ENCODE results near the gene CD46. TPM values are rescaled to one million over a fixed set of nuclear protein-coding genes. Genes with fewer than 3 reads are reported as not detected.

The CD46 gene
- total and polyA plus RNA-seq, 10 of the 15 experiments (the other 5 are each of a cell fraction or from before 2014, with no cell fraction given): 61.1 to 198 (median 81.4) TPM

DNA sequence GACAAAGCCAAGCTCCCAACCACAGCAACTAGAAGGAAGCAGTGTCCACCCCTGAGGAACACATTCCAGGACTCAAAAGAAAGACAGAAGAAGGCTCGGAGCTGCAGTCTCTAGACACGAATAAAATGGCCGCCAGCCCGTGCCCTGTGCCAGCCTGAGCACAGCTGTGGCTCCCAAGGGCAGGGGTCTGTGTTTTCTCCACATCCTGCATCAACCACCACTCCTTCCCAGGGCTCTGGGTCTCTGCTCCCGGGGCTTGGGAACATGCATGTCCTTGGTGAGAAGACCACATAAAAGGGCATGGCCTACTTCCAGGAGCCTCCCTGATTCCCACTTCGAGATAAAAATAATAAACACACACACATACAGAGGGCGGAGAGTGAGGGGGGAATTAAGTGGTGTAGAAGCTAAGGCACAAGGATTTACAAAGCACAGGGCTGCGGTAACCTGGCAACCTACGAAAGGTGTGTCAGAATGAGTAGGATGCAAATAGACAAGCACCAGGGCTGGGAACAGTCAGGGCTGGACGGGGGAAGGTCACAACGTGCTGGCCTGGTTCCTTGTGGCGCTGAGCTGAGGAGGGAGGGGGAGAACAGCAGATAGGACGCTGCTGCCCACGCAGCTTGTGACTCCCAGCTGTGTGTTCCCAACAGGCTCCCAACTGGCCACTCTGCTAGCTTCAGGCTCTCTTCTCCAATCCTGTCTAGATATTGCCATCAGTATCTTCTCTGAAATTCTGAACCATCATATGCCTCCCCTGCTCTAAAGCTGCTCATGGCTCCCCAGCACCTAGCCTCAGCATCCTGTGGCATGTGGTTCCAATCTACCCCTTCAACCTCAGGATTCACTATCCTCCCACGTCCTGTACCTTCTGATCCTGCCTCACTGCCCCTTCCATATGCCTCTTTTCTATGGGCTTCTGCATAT is 86.6 kb downstream of the CD46 start:
- ChIA-PET RAD21 (ENCODE audit: unreplicated experiment) (no interaction called here), CTCF (interaction anchor here (1.0 to 26.0 kb wide), 5 partner anchors 8 to 49 kb away, joined by 3 to 821 read pairs (median 4); no protein-coding TSS in a partner anchor), SMC1A (ENCODE audit: uncharacterized antibody, unreplicated experiment) (interaction anchor here (0.9 to 2.6 kb wide), 6 partner anchors 9 to 30 kb away, joined by 3 to 11 read pairs (median 4); no protein-coding TSS in a partner anchor), POLR2A (interaction anchor here (0.9 to 1.1 kb wide), 2 partner anchors 8 to 9 kb away, joined by 4 read pairs; no protein-coding TSS in a partner anchor)
- WGBS (ENCODE audit: insufficient coverage, insufficient replicate concordance, low lambda C conversion rate, missing lambda C conversion rate): 92% methylated on average over 15 of the region's 15 CpGs
- FAIRE-seq (no peak), DNase-seq (ENCODE audit: low read depth, low spot score) (no peak), ATAC-seq (no peak)
- no peak overlapping the region for H3K4me2 ChIP-seq (ENCODE audit: control insufficient read depth, insufficient read depth)
- no peak overlapping the region for H3K4me3 ChIP-seq
- no peaks in the 10 kb centered on the region; the same call in 2 of the 3 replicates for H3K9me3 ChIP-seq (replicated peaks; ENCODE audit: control insufficient read depth, insufficient read depth, low read length)
- peaks cover 8% of the 10 kb centered on the region for H3K4me1 ChIP-seq (ENCODE audit: control insufficient read depth, insufficient read depth, low read length)
- no peaks in the 10 kb centered on the region; the same call in 1 of the 2 replicates for H4K20me1 ChIP-seq (ENCODE audit: control insufficient read depth, insufficient read depth)
- no peaks in the 10 kb centered on the region for H3K27me3 ChIP-seq (replicated peaks in 1 of 2; ENCODE audit: control insufficient read depth in 2 of 2, insufficient read depth in 2 of 2, low read length in 1 of 2)
- in situ Hi-C loops (cut with MboI) (no loop called here), intact Hi-C loops (cut with micrococcal nuclease; ENCODE audit: unreplicated experiment) (no loop called here)
- no TSS peak for BruUV-seq (replicated peaks)
- H2AFZ ChIP-seq (ENCODE audit: control insufficient read depth, low read depth, low read length): no peak overlapping the region
- no peak overlapping the region for H3K9ac ChIP-seq (ENCODE audit: control insufficient read depth, insufficient read depth, low read length)
- peaks cover 0 to 6% of the 10 kb centered on the region in 2 experiments; a peak in 2 of 4 replicates for H3K36me3 ChIP-seq (ENCODE audit: control insufficient read depth in 2 of 2, insufficient read depth in 2 of 2, low read length in 1 of 2)
- H3K27ac ChIP-seq (ENCODE audit: control insufficient read depth, insufficient read depth): no peak overlapping the region
- H3K79me2 ChIP-seq (ENCODE audit: control insufficient read depth, insufficient read depth, low read length): no peaks in the 10 kb centered on the region; the same call in 1 of the 2 replicates
- TF ChIP-seq, protein P1, sequence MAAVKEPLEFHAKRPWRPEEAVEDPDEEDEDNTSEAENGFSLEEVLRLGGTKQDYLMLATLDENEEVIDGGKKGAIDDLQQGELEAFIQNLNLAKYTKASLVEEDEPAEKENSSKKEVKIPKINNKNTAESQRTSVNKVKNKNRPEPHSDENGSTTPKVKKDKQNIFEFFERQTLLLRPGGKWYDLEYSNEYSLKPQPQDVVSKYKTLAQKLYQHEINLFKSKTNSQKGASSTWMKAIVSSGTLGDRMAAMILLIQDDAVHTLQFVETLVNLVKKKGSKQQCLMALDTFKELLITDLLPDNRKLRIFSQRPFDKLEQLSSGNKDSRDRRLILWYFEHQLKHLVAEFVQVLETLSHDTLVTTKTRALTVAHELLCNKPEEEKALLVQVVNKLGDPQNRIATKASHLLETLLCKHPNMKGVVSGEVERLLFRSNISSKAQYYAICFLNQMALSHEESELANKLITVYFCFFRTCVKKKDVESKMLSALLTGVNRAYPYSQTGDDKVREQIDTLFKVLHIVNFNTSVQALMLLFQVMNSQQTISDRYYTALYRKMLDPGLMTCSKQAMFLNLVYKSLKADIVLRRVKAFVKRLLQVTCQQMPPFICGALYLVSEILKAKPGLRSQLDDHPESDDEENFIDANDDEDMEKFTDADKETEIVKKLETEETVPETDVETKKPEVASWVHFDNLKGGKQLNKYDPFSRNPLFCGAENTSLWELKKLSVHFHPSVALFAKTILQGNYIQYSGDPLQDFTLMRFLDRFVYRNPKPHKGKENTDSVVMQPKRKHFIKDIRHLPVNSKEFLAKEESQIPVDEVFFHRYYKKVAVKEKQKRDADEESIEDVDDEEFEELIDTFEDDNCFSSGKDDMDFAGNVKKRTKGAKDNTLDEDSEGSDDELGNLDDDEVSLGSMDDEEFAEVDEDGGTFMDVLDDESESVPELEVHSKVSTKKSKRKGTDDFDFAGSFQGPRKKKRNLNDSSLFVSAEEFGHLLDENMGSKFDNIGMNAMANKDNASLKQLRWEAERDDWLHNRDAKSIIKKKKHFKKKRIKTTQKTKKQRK (IDR thresholded peaks at IDR 0.05; ENCODE audit: low read depth, low read length): no peak
- TF ChIP-seq IKZF2 (IDR thresholded peaks at IDR 0.05) (no peak), JUND (IDR thresholded peaks at IDR 0.05; ENCODE audit: low read depth, low read length) (no peak), ETV6 (conservative IDR thresholded peaks at IDR 0.05 in 1 of 2, IDR thresholded peaks at IDR 0.05 in 1 of 2; ENCODE audit: borderline replicate concordance in 1 of 2, low read depth in 1 of 2) (no peak), SMAD5 (IDR thresholded peaks at IDR 0.05; ENCODE audit: low read depth) (no peak), POU2F2 (IDR thresholded peaks at IDR 0.05; ENCODE audit: borderline replicate concordance, low read depth, low read length) (no peak), NFYA (IDR thresholded peaks at IDR 0.05; ENCODE audit: borderline replicate concordance, low read depth, low read length) (no peak), CHD2 (IDR thresholded peaks at IDR 0.05; ENCODE audit: borderline replicate concordance, low read depth, low read length) (no peak), NRF1 (conservative IDR thresholded peaks at IDR 0.05; ENCODE audit: low read depth, low read length) (no peak), HDAC6 (IDR thresholded peaks at IDR 0.05; ENCODE audit: unreplicated experiment) (no peak)
- TF ChIP-seq, protein P2, sequence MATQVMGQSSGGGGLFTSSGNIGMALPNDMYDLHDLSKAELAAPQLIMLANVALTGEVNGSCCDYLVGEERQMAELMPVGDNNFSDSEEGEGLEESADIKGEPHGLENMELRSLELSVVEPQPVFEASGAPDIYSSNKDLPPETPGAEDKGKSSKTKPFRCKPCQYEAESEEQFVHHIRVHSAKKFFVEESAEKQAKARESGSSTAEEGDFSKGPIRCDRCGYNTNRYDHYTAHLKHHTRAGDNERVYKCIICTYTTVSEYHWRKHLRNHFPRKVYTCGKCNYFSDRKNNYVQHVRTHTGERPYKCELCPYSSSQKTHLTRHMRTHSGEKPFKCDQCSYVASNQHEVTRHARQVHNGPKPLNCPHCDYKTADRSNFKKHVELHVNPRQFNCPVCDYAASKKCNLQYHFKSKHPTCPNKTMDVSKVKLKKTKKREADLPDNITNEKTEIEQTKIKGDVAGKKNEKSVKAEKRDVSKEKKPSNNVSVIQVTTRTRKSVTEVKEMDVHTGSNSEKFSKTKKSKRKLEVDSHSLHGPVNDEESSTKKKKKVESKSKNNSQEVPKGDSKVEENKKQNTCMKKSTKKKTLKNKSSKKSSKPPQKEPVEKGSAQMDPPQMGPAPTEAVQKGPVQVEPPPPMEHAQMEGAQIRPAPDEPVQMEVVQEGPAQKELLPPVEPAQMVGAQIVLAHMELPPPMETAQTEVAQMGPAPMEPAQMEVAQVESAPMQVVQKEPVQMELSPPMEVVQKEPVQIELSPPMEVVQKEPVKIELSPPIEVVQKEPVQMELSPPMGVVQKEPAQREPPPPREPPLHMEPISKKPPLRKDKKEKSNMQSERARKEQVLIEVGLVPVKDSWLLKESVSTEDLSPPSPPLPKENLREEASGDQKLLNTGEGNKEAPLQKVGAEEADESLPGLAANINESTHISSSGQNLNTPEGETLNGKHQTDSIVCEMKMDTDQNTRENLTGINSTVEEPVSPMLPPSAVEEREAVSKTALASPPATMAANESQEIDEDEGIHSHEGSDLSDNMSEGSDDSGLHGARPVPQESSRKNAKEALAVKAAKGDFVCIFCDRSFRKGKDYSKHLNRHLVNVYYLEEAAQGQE (IDR thresholded peaks at IDR 0.05; ENCODE audit: low read depth, low read length): no peak
- TF ChIP-seq, protein P3, sequence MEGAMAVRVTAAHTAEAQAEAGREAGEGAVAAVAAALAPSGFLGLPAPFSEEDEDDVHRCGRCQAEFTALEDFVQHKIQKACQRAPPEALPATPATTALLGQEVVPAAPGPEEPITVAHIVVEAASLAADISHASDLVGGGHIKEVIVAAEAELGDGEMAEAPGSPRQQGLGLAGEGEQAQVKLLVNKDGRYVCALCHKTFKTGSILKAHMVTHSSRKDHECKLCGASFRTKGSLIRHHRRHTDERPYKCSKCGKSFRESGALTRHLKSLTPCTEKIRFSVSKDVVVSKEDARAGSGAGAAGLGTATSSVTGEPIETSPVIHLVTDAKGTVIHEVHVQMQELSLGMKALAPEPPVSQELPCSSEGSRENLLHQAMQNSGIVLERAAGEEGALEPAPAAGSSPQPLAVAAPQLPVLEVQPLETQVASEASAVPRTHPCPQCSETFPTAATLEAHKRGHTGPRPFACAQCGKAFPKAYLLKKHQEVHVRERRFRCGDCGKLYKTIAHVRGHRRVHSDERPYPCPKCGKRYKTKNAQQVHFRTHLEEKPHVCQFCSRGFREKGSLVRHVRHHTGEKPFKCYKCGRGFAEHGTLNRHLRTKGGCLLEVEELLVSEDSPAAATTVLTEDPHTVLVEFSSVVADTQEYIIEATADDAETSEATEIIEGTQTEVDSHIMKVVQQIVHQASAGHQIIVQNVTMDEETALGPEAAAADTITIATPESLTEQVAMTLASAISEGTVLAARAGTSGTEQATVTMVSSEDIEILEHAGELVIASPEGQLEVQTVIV (IDR thresholded peaks at IDR 0.05; ENCODE audit: borderline replicate concordance, partially characterized antibody): no peak
